ENCODE results near the gene ZNF185. TPM values are rescaled to one million over a fixed set of nuclear protein-coding genes. Genes with fewer than 3 reads are reported as not detected.

The ZNF185 gene
- total and polyA plus RNA-seq, 9 of the 15 experiments (the other 6 are each of a cell fraction or from before 2014, with no cell fraction given): 0.08 to 1.1 (median 0.22) TPM

DNA sequence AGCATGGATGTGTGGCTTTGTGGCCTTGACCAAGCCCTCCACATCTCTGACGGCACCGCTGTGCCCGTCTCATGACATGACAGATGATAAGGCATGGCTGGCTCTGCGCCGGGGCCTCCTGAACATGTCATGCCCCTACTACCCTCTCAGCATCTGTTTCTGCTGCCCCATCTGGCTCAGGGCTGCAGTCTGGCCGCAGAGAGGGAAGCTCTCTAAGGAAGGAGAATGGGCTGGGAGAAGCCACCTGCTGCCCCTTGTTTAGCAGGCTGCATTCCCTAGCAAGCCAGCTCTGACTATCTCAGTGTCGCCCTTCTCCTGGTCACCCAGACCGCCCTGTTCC is 7.2 kb downstream of the ZNF185 start:
- POLR2A ChIA-PET: no interaction called here

DNA sequence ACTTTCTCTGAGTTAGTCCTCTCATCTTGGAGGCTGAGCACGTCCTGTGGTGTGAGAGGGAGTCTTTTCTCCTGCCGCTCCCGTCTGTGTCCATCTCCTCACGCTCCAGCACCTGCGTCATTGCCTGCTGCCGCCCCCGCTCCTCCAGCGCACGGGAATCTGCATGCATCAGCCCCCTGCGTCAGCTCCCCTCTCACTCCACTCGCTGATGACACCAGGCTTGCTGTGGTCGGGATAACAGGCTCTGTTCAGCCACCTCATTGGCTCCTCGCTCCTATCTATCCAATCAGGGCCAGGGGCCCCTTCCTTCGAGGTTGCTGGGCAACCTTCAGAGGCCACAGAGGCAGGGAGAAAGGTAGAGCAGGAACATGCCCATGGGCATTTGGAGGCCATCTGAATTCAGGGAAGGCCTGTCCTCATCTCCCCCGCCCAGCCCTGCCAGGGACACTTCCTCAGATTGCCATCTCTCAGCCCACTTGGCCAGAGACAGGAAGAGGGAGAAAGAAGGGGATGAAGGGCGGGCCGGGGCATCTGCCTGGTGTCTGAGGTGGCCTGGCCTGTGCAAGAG is 9.3 kb downstream of the ZNF185 start:
- no peak for TF ChIP-seq PCBP2 (IDR thresholded peaks at IDR 0.05; ENCODE audit: low read depth, low read length, poor library complexity, severe bottlenecking)
- TF ChIP-seq, protein P1, sequence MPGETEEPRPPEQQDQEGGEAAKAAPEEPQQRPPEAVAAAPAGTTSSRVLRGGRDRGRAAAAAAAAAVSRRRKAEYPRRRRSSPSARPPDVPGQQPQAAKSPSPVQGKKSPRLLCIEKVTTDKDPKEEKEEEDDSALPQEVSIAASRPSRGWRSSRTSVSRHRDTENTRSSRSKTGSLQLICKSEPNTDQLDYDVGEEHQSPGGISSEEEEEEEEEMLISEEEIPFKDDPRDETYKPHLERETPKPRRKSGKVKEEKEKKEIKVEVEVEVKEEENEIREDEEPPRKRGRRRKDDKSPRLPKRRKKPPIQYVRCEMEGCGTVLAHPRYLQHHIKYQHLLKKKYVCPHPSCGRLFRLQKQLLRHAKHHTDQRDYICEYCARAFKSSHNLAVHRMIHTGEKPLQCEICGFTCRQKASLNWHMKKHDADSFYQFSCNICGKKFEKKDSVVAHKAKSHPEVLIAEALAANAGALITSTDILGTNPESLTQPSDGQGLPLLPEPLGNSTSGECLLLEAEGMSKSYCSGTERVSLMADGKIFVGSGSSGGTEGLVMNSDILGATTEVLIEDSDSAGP (CRISPR knock-in tag; IDR thresholded peaks at IDR 0.05): no peak
- TF ChIP-seq RFX1 (IDR thresholded peaks at IDR 0.05): peak; percentile 39
- peak; percentile 61 for TF ChIP-seq BHLHE40 (IDR thresholded peaks at IDR 0.05; ENCODE audit: low read length)
- TF ChIP-seq EGR1 (conservative IDR thresholded peaks at IDR 0.05): peak; percentile 78
- TF ChIP-seq CREM (IDR thresholded peaks at IDR 0.05; ENCODE audit: low read depth): peak; percentile 69
- no peak for TF ChIP-seq PURB (CRISPR knock-in tag; IDR thresholded peaks at IDR 0.05; ENCODE audit: low read depth)
- Histone ChIP-seq H4K20me1 (replicated peaks; ENCODE audit: control insufficient read depth, insufficient read depth, low read length) (no peaks in the 10 kb centered on the region; the same call in 1 of the 2 replicates), H3K36me3 (ENCODE audit: control insufficient read depth, insufficient read depth, low read length) (no peaks in the 10 kb centered on the region), H3K9me1 (ENCODE audit: control insufficient read depth, insufficient read depth, low read length) (peaks cover 3% of the 10 kb centered on the region), H2AFZ (ENCODE audit: low read depth, low read length) (no peak overlapping the region), H3K9ac (ENCODE audit: insufficient read depth in 1 of 2, low read depth in 2 of 2, low read length in 2 of 2) (no peak overlapping the region; a peak in 1 of 4 replicates), H3K27me3 (ENCODE audit: control insufficient read depth in 2 of 2, insufficient read depth in 2 of 2, low read length in 2 of 2) (peaks cover 6 to 59% of the 10 kb centered on the region in 2 experiments; a peak in 4 of 5 replicates), H3K79me2 (ENCODE audit: control insufficient read depth, insufficient read depth, low read length) (no peaks in the 10 kb centered on the region), H3K4me3 (no peak overlapping the region), H3K27ac (ENCODE audit: extremely low read depth, low read depth, low read length) (no peak overlapping the region), H3K9me3 (replicated peaks; ENCODE audit: control insufficient read depth, insufficient read depth, low read depth, low read length) (no peaks in the 10 kb centered on the region), H3K4me1 (replicated peaks in 1 of 2; ENCODE audit: control insufficient read depth in 2 of 2, insufficient read depth in 2 of 2, low read length in 2 of 2) (peaks cover 0 to 5% of the 10 kb centered on the region in 2 experiments; a peak in 3 of 5 replicates), H3K4me2 (ENCODE audit: insufficient read depth, low read length) (no peak overlapping the region)
- peak; percentile 28 to 49 (median 44) for DNase-seq (ENCODE audit: extremely low read depth in 1 of 4, low spot score in 3 of 4)
- no TSS peak for BruUV-seq (replicated peaks)
- in situ Hi-C loops (cut with MboI) (no loop called here), intact Hi-C loops (cut with micrococcal nuclease) (no loop called here)
- POLR2A ChIA-PET: no interaction called here
- no peak for FAIRE-seq
- ATAC-seq: no peak; the same call in 2 of the 3 replicates
- 0% methylated on average over 4 of the region's 17 CpGs for WGBS (ENCODE audit: insufficient coverage, low coverage, missing lambda C conversion rate)
- CTCF ChIA-PET (ENCODE audit: low intra/inter-chr PET ratio): no interaction called here

More for the DNA sequence above, 7.2 kb downstream of the ZNF185 start:
- Histone ChIP-seq H3K27me3 (ENCODE audit: control insufficient read depth in 2 of 2, insufficient read depth in 2 of 2, low read length in 2 of 2) (peaks cover 16 to 72% of the 10 kb centered on the region in 2 experiments; a peak in 4 of 5 replicates), H3K79me2 (ENCODE audit: control insufficient read depth, insufficient read depth, low read length) (no peaks in the 10 kb centered on the region), H2AFZ (ENCODE audit: low read depth, low read length) (no peak overlapping the region), H3K27ac (ENCODE audit: extremely low read depth, low read depth, low read length) (no peak overlapping the region), H3K36me3 (ENCODE audit: control insufficient read depth, insufficient read depth, low read length) (no peaks in the 10 kb centered on the region), H4K20me1 (replicated peaks; ENCODE audit: control insufficient read depth, insufficient read depth, low read length) (no peaks in the 10 kb centered on the region; the same call in 1 of the 2 replicates), H3K9me3 (replicated peaks; ENCODE audit: control insufficient read depth, insufficient read depth, low read depth, low read length) (no peaks in the 10 kb centered on the region), H3K9ac (ENCODE audit: insufficient read depth in 1 of 2, low read depth in 2 of 2, low read length in 2 of 2) (no peak overlapping the region), H3K4me2 (ENCODE audit: insufficient read depth, low read length) (no peak overlapping the region), H3K4me1 (replicated peaks in 1 of 2; ENCODE audit: control insufficient read depth in 2 of 2, insufficient read depth in 2 of 2, low read length in 2 of 2) (peaks cover 0 to 9% of the 10 kb centered on the region in 2 experiments; a peak in 3 of 5 replicates), H3K4me3 (no peak overlapping the region), H3K9me1 (ENCODE audit: control insufficient read depth, insufficient read depth, low read length) (peaks cover 3% of the 10 kb centered on the region)
- TF ChIP-seq, protein P2, sequence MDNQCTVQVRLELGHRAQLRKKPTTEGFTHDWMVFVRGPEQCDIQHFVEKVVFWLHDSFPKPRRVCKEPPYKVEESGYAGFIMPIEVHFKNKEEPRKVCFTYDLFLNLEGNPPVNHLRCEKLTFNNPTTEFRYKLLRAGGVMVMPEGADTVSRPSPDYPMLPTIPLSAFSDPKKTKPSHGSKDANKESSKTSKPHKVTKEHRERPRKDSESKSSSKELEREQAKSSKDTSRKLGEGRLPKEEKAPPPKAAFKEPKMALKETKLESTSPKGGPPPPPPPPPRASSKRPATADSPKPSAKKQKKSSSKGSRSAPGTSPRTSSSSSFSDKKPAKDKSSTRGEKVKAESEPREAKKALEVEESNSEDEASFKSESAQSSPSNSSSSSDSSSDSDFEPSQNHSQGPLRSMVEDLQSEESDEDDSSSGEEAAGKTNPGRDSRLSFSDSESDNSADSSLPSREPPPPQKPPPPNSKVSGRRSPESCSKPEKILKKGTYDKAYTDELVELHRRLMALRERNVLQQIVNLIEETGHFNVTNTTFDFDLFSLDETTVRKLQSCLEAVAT (IDR thresholded peaks at IDR 0.05): no peak
- ATAC-seq: no peak
- DNase-seq (ENCODE audit: extremely low read depth in 1 of 4, low spot score in 3 of 4): peak in 1 of 4 experiments; percentile 17
- CTCF ChIA-PET (ENCODE audit: low intra/inter-chr PET ratio): interaction anchor here (1.0 kb wide), 1 partner anchor 21 kb away, joined by 3 read pairs; no protein-coding TSS in a partner anchor
- 4% methylated on average over 5 of the region's 8 CpGs for WGBS (ENCODE audit: insufficient coverage, low coverage, missing lambda C conversion rate)
- intact Hi-C loops (cut with micrococcal nuclease): no loop called here
- BruUV-seq (replicated peaks): no TSS peak
- in situ Hi-C loops (cut with MboI): no loop called here
- FAIRE-seq: no peak
